Measurements from ENCODE around the gene SNRK. TPM values are rescaled to one million over a fixed set of nuclear protein-coding genes. Genes with fewer than 3 reads are reported as not detected.

SNRK gene, protein sequence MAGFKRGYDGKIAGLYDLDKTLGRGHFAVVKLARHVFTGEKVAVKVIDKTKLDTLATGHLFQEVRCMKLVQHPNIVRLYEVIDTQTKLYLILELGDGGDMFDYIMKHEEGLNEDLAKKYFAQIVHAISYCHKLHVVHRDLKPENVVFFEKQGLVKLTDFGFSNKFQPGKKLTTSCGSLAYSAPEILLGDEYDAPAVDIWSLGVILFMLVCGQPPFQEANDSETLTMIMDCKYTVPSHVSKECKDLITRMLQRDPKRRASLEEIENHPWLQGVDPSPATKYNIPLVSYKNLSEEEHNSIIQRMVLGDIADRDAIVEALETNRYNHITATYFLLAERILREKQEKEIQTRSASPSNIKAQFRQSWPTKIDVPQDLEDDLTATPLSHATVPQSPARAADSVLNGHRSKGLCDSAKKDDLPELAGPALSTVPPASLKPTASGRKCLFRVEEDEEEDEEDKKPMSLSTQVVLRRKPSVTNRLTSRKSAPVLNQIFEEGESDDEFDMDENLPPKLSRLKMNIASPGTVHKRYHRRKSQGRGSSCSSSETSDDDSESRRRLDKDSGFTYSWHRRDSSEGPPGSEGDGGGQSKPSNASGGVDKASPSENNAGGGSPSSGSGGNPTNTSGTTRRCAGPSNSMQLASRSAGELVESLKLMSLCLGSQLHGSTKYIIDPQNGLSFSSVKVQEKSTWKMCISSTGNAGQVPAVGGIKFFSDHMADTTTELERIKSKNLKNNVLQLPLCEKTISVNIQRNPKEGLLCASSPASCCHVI
- 218 and 246 TPM in 2 replicates for total RNA-seq

GRCh38 chr3:43286115-43286840 is at the start of gene SNRK:
TSS of gene SNRK (plus strand) at chr3:43286540. CDS start at chr3:43303204, 16,664 bp downstream.

Other genes starting within 250 kb of the SNRK start
- gene POMGNT2, start 180.5 kb upstream of the SNRK start, total RNA-seq: 5.9 and 6.6 TPM in 2 replicates